HCT116 (cell line): ENCODE results near the gene SLC25A42. TPM values are rescaled to one million over a fixed set of nuclear protein-coding genes. Genes with fewer than 3 reads are reported as not detected.

Experiments
- ATAC-seq: fragments of 200-7000 bp; cut with Tn5 transposase; 2 replicates; pipeline ENCODE4 v1.9.1; 2020; ENCODE audit warnings: mild to moderate bottlenecking, moderate library complexity
- BruUV-seq: library from RNA; stranded (reverse); fragments of 400-500 nt; replicated peaks from 2 replicates; lab custom pipeline; 2021; lab: Mats Ljungman, UMichigan
- CTCF ChIA-PET: fragments of 300-600 bp; sonication (Branson Sonifier 250); formaldehyde crosslinking; loops from one replicate; lab custom pipeline; 2021; ENCODE audit warnings: antibody characterized with exemption; lab: Charles Lee
- POLR2A ChIA-PET: fragments of 300-600, 350-600 bp; sonication (Branson Sonifier 250); formaldehyde crosslinking; loops from one replicate; lab custom pipeline; 2021; ENCODE audit warnings: antibody characterized with exemption; lab: Charles Lee
- RAD21 ChIA-PET, 2 experiments: fragments of 300-600 bp; sonication (Branson Sonifier 250); formaldehyde crosslinking; loops; one replicate each; lab custom pipeline; 2023; ENCODE audit warnings: low total read pairs in 2 of 2; ENCODE audit not compliant: uncharacterized antibody in 2 of 2, unreplicated experiment in 2 of 2, low non-redundant PET in 1 of 2; lab: Charles Lee
- DNase-seq: peaks from one replicate; pipeline ENCODE4 v3.0.0-alpha.2; 2010; ENCODE audit warnings: low read depth, low spot score
- H2AFZ ChIP-seq: fragments of 200-600 bp; shearing (Covaris generic), sonication (generic); 2 replicates; pipeline ENCODE4 v1.6.1; 2017; ENCODE audit warnings: low read depth, mixed run types, mixed read lengths, antibody characterized with exemption, low read length; ENCODE audit not compliant: poor library complexity, severe bottlenecking
- H3K27ac ChIP-seq: 2 replicates; pipeline ENCODE4 v1.5.1; 2012; ENCODE audit warnings: low read depth, low read length
- H3K27me3 ChIP-seq: fragments of 200-600 bp; sonication (generic); 2 replicates; pipeline ENCODE4 v1.6.1; 2016; ENCODE audit warnings: mixed run types, low read length, mixed read lengths; ENCODE audit not compliant: insufficient read depth
- H3K36me3 ChIP-seq, 2 experiments: fragments of 200-500 bp in 1 of 2; fragments of 200-600 bp in 1 of 2; sonication (Bioruptor generic) in 1 of 2; sonication (generic) in 1 of 2; 2 replicates each; pipeline versions ENCODE4 v1.5.1 to v1.6.1; 2014 to 2016; ENCODE audit warnings: low read length in 2 of 2, inconsistent platforms in 1 of 2, mixed read lengths in 1 of 2, mixed run types in 1 of 2; ENCODE audit not compliant: insufficient read depth in 2 of 2, control insufficient read depth in 1 of 2
- H3K4me1 ChIP-seq, 2 experiments: fragments of 200-600 bp in 1 of 2; sonication (generic) in 1 of 2; 2 replicates each; pipeline versions ENCODE4 v1.5.1 to v1.6.1; 2012 to 2017; ENCODE audit warnings: low read length in 2 of 2, inconsistent platforms in 1 of 2, mild to moderate bottlenecking in 1 of 2, mixed read lengths in 1 of 2, mixed run types in 1 of 2, moderate library complexity in 1 of 2; ENCODE audit not compliant: insufficient read depth in 2 of 2, control insufficient read depth in 1 of 2
- H3K4me2 ChIP-seq: fragments of 200-600 bp; sonication (generic); 2 replicates; pipeline ENCODE4 v1.6.1; 2017; ENCODE audit warnings: mixed run types, low read length, mixed read lengths
- H3K4me3 ChIP-seq, 2 experiments: fragments of 200-600 bp in 1 of 2; sonication (generic) in 1 of 2; replicated peaks in 1 of 2; 2 replicates each; pipeline ENCODE4 v1.5.1; 2011 to 2016; ENCODE audit warnings: low read length in 2 of 2, control low read depth in 1 of 2, low read depth in 1 of 2, mild to moderate bottlenecking in 1 of 2, mixed read lengths in 1 of 2, mixed run types in 1 of 2
- H3K79me2 ChIP-seq: fragments of 200-600 bp; sonication (generic); 2 replicates; pipeline ENCODE4 v1.6.1; 2017; ENCODE audit warnings: mild to moderate bottlenecking, mixed run types, low read length, moderate library complexity, mixed read lengths; ENCODE audit not compliant: insufficient read depth
- H3K9ac ChIP-seq: fragments of 200-600 bp; sonication (generic); 2 replicates; pipeline ENCODE4 v1.6.1; 2016; ENCODE audit warnings: low read length, mixed read lengths
- H3K9me2 ChIP-seq: fragments of 200-600 bp; sonication (generic), shearing (Covaris generic); 2 replicates; pipeline ENCODE4 v1.6.1; 2017; ENCODE audit warnings: mixed run types, mild to moderate bottlenecking, moderate library complexity; ENCODE audit not compliant: insufficient read depth
- H3K9me3 ChIP-seq, 2 experiments: fragments of 200-500 bp in 1 of 2; fragments of 200-600 bp in 1 of 2; sonication (Bioruptor generic) in 1 of 2; sonication (generic) in 1 of 2; 2 replicates each; pipeline ENCODE4 v1.6.1; 2014 to 2017; ENCODE audit warnings: low read length in 2 of 2, mixed read lengths in 2 of 2, inconsistent platforms in 1 of 2, low read depth in 1 of 2, mild to moderate bottlenecking in 1 of 2, mixed run types in 1 of 2, moderate library complexity in 1 of 2; ENCODE audit not compliant: control insufficient read depth in 1 of 2, insufficient read depth in 1 of 2
- H4K20me1 ChIP-seq: fragments of 200-600 bp; sonication (generic), shearing (Covaris generic); 2 replicates; pipeline ENCODE4 v1.6.1; 2017; ENCODE audit warnings: mixed run types, mild to moderate bottlenecking, moderate library complexity; ENCODE audit not compliant: insufficient read depth
- CBX3 ChIP-seq: IDR thresholded peaks from 2 replicates; pipeline ENCODE4 v1.6.1; 2012; ENCODE audit warnings: low read depth
- CEBPB ChIP-seq: IDR thresholded peaks from 2 replicates; pipeline ENCODE4 v1.6.1; 2012; ENCODE audit warnings: low read depth
- CTCF ChIP-seq, 3 experiments: fragments of 200-600 bp in 1 of 3; sonication (generic) in 1 of 3; IDR thresholded peaks in 2 of 3; conservative IDR thresholded peaks in 1 of 3; 2 replicates each; pipeline ENCODE4 v1.5.1; 2012 to 2017; ENCODE audit warnings: low read depth in 2 of 3, low read length in 2 of 3, antibody characterized with exemption in 1 of 3, borderline replicate concordance in 1 of 3, control low read depth in 1 of 3, mild to moderate bottlenecking in 1 of 3, mixed read lengths in 1 of 3, mixed run types in 1 of 3, moderate library complexity in 1 of 3; ENCODE audit not compliant: insufficient read depth in 1 of 3
- EGR1 ChIP-seq: IDR thresholded peaks from 2 replicates; pipeline ENCODE4 v1.6.1; 2012; ENCODE audit warnings: low read depth
- ELF1 ChIP-seq: IDR thresholded peaks from 2 replicates; pipeline ENCODE4 v1.6.1; 2012; ENCODE audit warnings: low read depth, borderline replicate concordance
- EZH2 ChIP-seq: fragments of 200-600 bp; sonication (generic); IDR thresholded peaks from 2 replicates; pipeline ENCODE4 v1.6.1; 2017; ENCODE audit warnings: antibody characterized with exemption, mixed run types
- EZH2phosphoT487 ChIP-seq: fragments of 200-600 bp; IDR thresholded peaks from 2 replicates; pipeline ENCODE4 v1.6.1; 2018; ENCODE audit warnings: antibody characterized with exemption, borderline replicate concordance
- FOSL1 ChIP-seq: IDR thresholded peaks from 2 replicates; pipeline ENCODE4 v1.6.1; 2012; ENCODE audit warnings: low read depth
- JUND ChIP-seq: IDR thresholded peaks from 2 replicates; pipeline ENCODE4 v1.6.1; 2012
- MAX ChIP-seq: IDR thresholded peaks from 2 replicates; pipeline ENCODE4 v1.6.1; 2012
- POLR2A ChIP-seq: IDR thresholded peaks from 2 replicates; pipeline ENCODE4 v1.7.0; 2011; ENCODE audit warnings: borderline replicate concordance; ENCODE audit not compliant: insufficient read depth, insufficient read length; ENCODE audit errors: extremely low read depth
- RAD21 ChIP-seq: IDR thresholded peaks from 2 replicates; pipeline ENCODE4 v1.6.1; 2012; ENCODE audit warnings: low read depth, mild to moderate bottlenecking
- SIN3A ChIP-seq: IDR thresholded peaks from 2 replicates; pipeline ENCODE4 v1.6.1; 2012; ENCODE audit warnings: low read depth
- SP1 ChIP-seq: IDR thresholded peaks from 2 replicates; pipeline ENCODE4 v1.6.1; 2012; ENCODE audit warnings: low read depth
- TCF7L2 ChIP-seq: IDR thresholded peaks from 2 replicates; pipeline ENCODE4 v1.7.0; 2011; ENCODE audit warnings: borderline replicate concordance, inconsistent platforms; ENCODE audit not compliant: insufficient read depth, insufficient read length; ENCODE audit errors: extremely low read depth
- YY1 ChIP-seq: IDR thresholded peaks from 2 replicates; pipeline ENCODE4 v1.6.1; 2011; ENCODE audit warnings: low read length, low read depth, moderate library complexity, mild to moderate bottlenecking; ENCODE audit not compliant: insufficient replicate concordance; ENCODE audit errors: extremely low read depth
- ZBTB33 ChIP-seq: IDR thresholded peaks from 2 replicates; pipeline ENCODE4 v1.6.1; 2011; ENCODE audit warnings: mild to moderate bottlenecking, low read length, moderate library complexity; ENCODE audit not compliant: insufficient replicate concordance; ENCODE audit errors: extremely low read depth
- ZNF274 ChIP-seq: fragments of 200-500 bp; sonication (Bioruptor generic); IDR thresholded peaks from 2 replicates; pipeline ENCODE4 v1.6.1; 2014; ENCODE audit warnings: mild to moderate bottlenecking, low read depth, low read length, inconsistent platforms
- intact Hi-C: fragments of 100-400 bp; cut with micrococcal nuclease; formaldehyde crosslinking; loops from 2 replicates; pipeline ENCODE4 v1.10.0; 2022
- total RNA-seq: library from RNA; stranded (reverse); gene quantifications from one replicate; pipeline ENCODE4 v1.2.1, GENCODE V29; 2021; ENCODE audit not compliant: unreplicated experiment
- TF ChIP-seq, protein P1 (sequence below): IDR thresholded peaks from 2 replicates; pipeline ENCODE4 v1.6.1; 2012

Gene SLC25A42
- total RNA-seq, 1 experiment from 2014 or later, result 10.2 TPM

DNA sequence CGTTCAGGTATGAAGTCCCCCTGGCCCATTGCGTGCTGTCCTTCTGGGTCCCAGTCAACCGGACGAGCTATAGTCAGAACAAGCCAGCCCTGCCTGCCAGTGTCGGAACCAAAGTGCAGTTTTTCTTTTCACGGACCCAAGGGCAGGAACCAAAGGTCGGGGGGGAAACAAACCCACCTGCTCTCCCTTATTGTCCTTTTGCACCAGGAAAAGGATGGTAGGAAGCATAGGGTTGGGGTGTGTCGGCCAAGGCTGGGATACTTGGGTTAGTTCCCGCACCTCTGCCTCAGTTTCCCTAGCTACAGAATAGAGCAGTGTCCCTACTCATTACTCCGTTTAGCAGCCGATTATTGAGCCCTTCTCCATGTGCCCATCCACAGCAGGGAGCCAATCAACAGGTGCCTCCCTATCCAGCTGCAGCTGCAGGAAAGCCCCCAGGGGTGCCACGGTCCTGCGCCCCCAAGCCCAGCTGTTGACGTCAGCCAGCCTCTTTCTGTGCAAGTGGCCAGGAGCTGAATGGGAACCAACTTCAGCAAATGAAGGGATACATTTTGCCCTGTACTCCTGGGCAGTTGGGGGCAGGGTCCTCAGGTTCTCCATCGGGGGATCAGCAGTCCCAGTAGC is 9.4 kb upstream of the SLC25A42 start:
- TF ChIP-seq MAX, result no peak
- no peak for TF ChIP-seq EGR1
- TF ChIP-seq EZH2phosphoT487, result no peak
- TF ChIP-seq ELF1, result no peak
- no peak for TF ChIP-seq SP1
- TF ChIP-seq ZBTB33, result no peak
- TF ChIP-seq SIN3A, result no peak
- TF ChIP-seq TCF7L2, result no peak
- TF ChIP-seq YY1, result no peak
- TF ChIP-seq CBX3, result no peak
- TF ChIP-seq ZNF274, result no peak
- TF ChIP-seq JUND, result no peak
- no peak for TF ChIP-seq CEBPB
- TF ChIP-seq EZH2, result no peak
- no peak for TF ChIP-seq POLR2A
- TF ChIP-seq CTCF (IDR thresholded peaks at IDR 0.05 in 2 of 3, conservative IDR thresholded peaks at IDR 0.05 in 1 of 3; ENCODE audit: borderline replicate concordance in 1 of 3, insufficient read depth in 1 of 3, low read depth in 2 of 3, low read length in 2 of 3), result no peak
- no peak for TF ChIP-seq RAD21
- no peak for TF ChIP-seq FOSL1
- TF ChIP-seq, protein P1, sequence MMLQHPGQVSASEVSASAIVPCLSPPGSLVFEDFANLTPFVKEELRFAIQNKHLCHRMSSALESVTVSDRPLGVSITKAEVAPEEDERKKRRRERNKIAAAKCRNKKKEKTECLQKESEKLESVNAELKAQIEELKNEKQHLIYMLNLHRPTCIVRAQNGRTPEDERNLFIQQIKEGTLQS, result no peak
- H3K36me3 ChIP-seq, result peaks cover 3 to 56% of the 10 kb centered on the region in 2 experiments; a peak in 3 of 4 replicates
- intact Hi-C loops, result loop anchor here (1.0 kb wide), 1 partner anchor 62 kb away; no protein-coding TSS in a partner anchor
- H3K27me3 ChIP-seq, result no peaks in the 10 kb centered on the region
- no peak overlapping the region for H2AFZ ChIP-seq
- no peak for DNase-seq
- ChIA-PET POLR2A (no interaction called here), CTCF (interaction anchor here (1.2 kb wide), 1 partner anchor 121 kb away, joined by 4 read pairs; no protein-coding TSS in a partner anchor), RAD21 (interaction anchor here in 1 of 2 experiments (1.3 kb wide), 1 partner anchor 87 kb away, joined by 3 read pairs; no protein-coding TSS in a partner anchor)
- no peak overlapping the region for H3K27ac ChIP-seq
- no peaks in the 10 kb centered on the region for H3K9me2 ChIP-seq
- no peak overlapping the region for H3K4me2 ChIP-seq
- H3K4me1 ChIP-seq, result no peaks in the 10 kb centered on the region
- BruUV-seq, result no TSS peak
- no peak for ATAC-seq
- no peak overlapping the region for H3K4me3 ChIP-seq
- no peaks in the 10 kb centered on the region for H4K20me1 ChIP-seq
- H3K79me2 ChIP-seq, result no peaks in the 10 kb centered on the region
- H3K9me3 ChIP-seq, result no peaks in the 10 kb centered on the region
- H3K9ac ChIP-seq, result no peak overlapping the region
